Measurements from ENCODE around the gene PGA4. TPM values are rescaled to one million over a fixed set of nuclear protein-coding genes. Genes with fewer than 3 reads are reported as not detected.
"Not testable (repeated sequence)": the region's sequence is repeated elsewhere in the genome, so short reads cannot be mapped to it uniquely, and the experiment has no call there.

PGA4 gene
- total and polyA plus RNA-seq, 2 experiments from 2014 or later, result 0.81 TPM; not detected in 1

DNA sequence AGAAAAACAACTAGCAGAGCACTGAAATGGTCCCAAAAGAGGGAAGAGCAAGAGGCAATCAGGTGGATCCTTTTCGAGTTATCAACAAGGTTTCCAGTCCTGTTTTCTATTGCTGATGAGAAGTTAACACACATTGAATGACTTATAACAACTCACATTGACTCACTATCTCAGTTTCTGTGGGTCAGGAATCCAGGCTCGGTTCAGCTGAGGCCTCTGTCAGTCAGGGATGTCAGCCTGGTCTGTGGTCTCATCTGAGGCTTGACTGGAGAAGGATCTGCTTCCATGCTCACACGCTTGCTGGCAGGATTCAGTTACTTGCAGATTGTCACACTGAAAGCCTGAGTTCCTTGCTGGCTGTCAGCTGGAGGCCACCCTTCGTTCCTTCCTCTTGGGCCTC is 3.8 kb upstream of the PGA4 start:
- H3K27ac ChIP-seq (ENCODE audit: low read depth); H3K27me3 ChIP-seq (ENCODE audit: insufficient read depth); H3F3A ChIP-seq (replicated peaks; ENCODE audit: low read depth); H3K9me3 Mint-ChIP-seq; H3K4me1 ChIP-seq (ENCODE audit: insufficient read depth); ATAC-seq; H3K4me3 ChIP-seq; H3K27me3 Mint-ChIP-seq (ENCODE audit: insufficient read depth, low read depth, poor library complexity); H3K9me2 ChIP-seq (ENCODE audit: insufficient read depth); H3K4me3 Mint-ChIP-seq; DNase-seq (ENCODE audit: low spot score); H3K4me1 Mint-ChIP-seq; H4K20me1 ChIP-seq (replicated peaks; ENCODE audit: insufficient read depth); H3K36me3 Mint-ChIP-seq (ENCODE audit: low read depth); H3K79me2 ChIP-seq (replicated peaks; ENCODE audit: insufficient read depth); H2AFZ ChIP-seq; H3K36me3 ChIP-seq (ENCODE audit: insufficient read depth); H3K27ac Mint-ChIP-seq; H3K4me2 ChIP-seq: not testable (repeated sequence)

DNA sequence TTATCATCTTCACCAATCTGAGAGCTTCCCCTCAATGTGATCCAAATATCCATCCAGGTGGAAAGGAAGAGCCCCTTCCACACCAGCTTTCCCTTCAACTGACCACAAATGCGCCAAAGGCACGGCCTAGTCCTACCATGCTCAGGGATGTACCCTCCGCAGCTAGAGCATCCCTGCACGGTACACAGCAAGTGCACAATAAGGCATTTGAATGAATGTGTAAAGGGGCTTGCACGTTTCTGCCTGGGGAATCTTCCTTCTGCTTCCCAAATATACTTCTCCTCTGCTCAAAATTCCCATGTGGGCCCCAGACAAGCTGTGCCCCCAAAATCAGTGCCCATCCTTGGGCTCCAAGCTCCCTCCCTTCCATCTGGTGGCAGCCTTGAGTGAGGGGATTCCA is 3.1 kb upstream of the PGA4 start:
- ATAC-seq; H3K4me3 Mint-ChIP-seq; H3K9me2 ChIP-seq (ENCODE audit: insufficient read depth); H3K4me1 Mint-ChIP-seq; H3F3A ChIP-seq (replicated peaks; ENCODE audit: low read depth); H3K36me3 ChIP-seq (ENCODE audit: insufficient read depth); H3K9me3 Mint-ChIP-seq; H3K4me2 ChIP-seq; H3K4me1 ChIP-seq (ENCODE audit: insufficient read depth); H3K27me3 ChIP-seq (ENCODE audit: insufficient read depth); H3K36me3 Mint-ChIP-seq (ENCODE audit: low read depth); H4K20me1 ChIP-seq (replicated peaks; ENCODE audit: insufficient read depth); H2AFZ ChIP-seq; H3K27ac Mint-ChIP-seq; H3K27ac ChIP-seq (ENCODE audit: low read depth); H3K4me3 ChIP-seq; H3K27me3 Mint-ChIP-seq (ENCODE audit: insufficient read depth, low read depth, poor library complexity); H3K79me2 ChIP-seq (replicated peaks; ENCODE audit: insufficient read depth); DNase-seq (ENCODE audit: low spot score): not testable (repeated sequence)

DNA sequence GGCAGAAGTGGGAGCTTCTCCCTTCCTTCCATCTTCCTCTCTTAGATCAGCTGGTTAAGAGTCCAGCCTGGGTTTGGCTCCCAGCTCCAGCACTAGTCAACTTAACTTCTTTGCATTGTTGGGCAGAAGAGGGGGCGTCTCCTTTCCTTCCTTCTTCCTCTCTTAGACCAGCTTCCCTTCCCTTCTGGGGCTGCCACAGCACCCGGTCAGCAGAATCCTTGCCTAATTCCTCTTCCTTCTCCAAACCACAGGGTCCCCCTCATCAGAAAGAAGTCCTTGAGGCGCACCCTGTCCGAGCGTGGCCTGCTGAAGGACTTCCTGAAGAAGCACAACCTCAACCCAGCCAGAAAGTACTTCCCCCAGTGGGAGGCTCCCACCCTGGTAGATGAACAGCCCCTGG is 545 bp downstream of the PGA4 start:
- not testable (repeated sequence) for H3F3A ChIP-seq (replicated peaks; ENCODE audit: low read depth); H3K27ac Mint-ChIP-seq; H3K36me3 ChIP-seq (ENCODE audit: insufficient read depth); H3K9me2 ChIP-seq (ENCODE audit: insufficient read depth); H3K36me3 Mint-ChIP-seq (ENCODE audit: low read depth); ATAC-seq; DNase-seq (ENCODE audit: low spot score); H4K20me1 ChIP-seq (replicated peaks; ENCODE audit: insufficient read depth); H3K27me3 ChIP-seq (ENCODE audit: insufficient read depth); H3K27me3 Mint-ChIP-seq (ENCODE audit: insufficient read depth, low read depth, poor library complexity); H3K27ac ChIP-seq (ENCODE audit: low read depth); H3K4me2 ChIP-seq; H3K9me3 Mint-ChIP-seq; H3K4me1 ChIP-seq (ENCODE audit: insufficient read depth); H3K4me1 Mint-ChIP-seq; H3K4me3 ChIP-seq; H2AFZ ChIP-seq; H3K4me3 Mint-ChIP-seq; H3K79me2 ChIP-seq (replicated peaks; ENCODE audit: insufficient read depth)

DNA sequence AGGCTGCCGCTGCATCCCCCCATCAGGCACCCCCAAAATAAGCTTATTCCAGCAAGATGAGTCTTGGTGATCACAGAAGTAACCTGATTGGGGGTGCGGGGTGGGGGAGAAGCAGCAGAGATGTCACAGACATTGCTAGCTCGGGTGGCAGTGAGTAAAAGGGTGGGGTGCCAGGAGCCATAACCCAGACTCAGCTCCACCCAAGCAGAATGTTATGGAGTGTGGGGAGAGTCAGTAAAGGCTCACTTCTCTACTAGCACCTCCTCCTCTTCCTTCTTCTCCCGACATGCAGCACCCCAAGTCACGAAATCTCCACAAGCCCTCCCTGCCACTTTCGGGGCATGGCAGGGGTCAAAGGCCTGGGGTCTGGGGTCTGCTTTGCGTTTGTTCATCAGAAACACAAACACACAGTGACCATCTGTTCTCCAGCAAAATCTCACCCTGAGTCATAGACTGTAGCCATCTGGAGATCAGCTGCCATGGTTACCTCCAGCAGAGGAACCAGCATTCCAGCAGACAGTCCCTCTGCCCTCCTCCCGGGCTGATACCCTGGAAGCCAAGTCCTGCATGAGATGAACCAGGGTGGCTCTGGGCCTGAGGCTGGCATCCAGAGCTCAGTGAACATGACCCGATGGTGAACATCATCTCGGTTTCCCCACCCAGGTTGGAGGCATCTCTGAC is 4.5 kb downstream of the PGA4 start:
- H3K27me3 ChIP-seq (ENCODE audit: insufficient read depth); H3K79me2 ChIP-seq (replicated peaks; ENCODE audit: insufficient read depth); H4K20me1 ChIP-seq (replicated peaks; ENCODE audit: insufficient read depth); H3K9me2 ChIP-seq (ENCODE audit: insufficient read depth); DNase-seq (ENCODE audit: low spot score); H3K36me3 ChIP-seq (ENCODE audit: insufficient read depth); H3K4me3 ChIP-seq; H3K9me3 Mint-ChIP-seq; H3K27me3 Mint-ChIP-seq (ENCODE audit: insufficient read depth, low read depth, poor library complexity); H3K4me2 ChIP-seq; H3K4me1 Mint-ChIP-seq; H3K4me1 ChIP-seq (ENCODE audit: insufficient read depth); H3K36me3 Mint-ChIP-seq (ENCODE audit: low read depth); H3F3A ChIP-seq (replicated peaks; ENCODE audit: low read depth); H3K4me3 Mint-ChIP-seq; H2AFZ ChIP-seq; ATAC-seq; H3K27ac Mint-ChIP-seq; H3K27ac ChIP-seq (ENCODE audit: low read depth): not testable (repeated sequence)

DNA sequence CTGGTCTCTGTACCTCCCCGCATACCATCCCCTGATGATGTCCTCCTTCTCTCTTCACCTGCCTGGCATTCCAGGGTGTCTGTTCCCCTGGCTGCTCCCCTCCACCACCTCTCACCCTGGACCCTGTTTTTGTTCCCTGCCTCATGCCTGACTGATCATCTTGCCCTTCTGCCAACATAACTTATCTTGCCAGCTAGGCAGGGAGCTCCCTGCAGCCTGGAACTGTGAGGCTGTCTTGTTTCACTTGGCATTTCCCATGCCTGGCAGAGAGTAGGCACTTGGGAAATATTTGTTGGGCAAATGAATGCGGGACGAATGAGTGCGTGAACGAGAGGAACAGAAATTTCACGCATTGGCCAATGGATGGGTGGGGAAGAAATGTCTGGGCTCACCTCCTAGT is 7.3 kb downstream of the PGA4 start:
- H3K4me3 ChIP-seq; H3K27me3 Mint-ChIP-seq (ENCODE audit: insufficient read depth, low read depth, poor library complexity); H3K79me2 ChIP-seq (replicated peaks; ENCODE audit: insufficient read depth): not testable (repeated sequence)

DNA sequence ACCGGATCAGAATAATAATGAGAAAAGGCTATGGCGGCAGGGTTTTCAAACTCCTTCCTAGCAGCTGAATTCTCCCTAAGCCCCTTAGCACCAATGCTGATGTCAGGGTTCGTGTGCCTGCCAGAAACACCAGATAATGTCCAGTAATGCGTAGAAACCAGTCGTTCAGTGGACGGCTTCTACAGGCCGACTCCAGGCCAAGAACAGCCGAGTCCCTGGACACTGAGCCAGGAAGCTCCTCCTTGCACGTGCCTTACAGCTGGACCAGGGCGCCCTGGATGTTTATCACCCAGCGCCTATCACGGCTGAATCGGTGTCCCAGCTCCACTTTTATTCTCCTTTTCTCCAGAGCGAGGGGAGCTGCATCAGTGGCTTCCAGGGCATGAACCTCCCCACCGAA is 8.9 kb downstream of the PGA4 start:
- H3K27ac ChIP-seq (ENCODE audit: low read depth); H3K36me3 ChIP-seq (ENCODE audit: insufficient read depth); H3F3A ChIP-seq (replicated peaks; ENCODE audit: low read depth); H3K27me3 ChIP-seq (ENCODE audit: insufficient read depth); H3K4me1 ChIP-seq (ENCODE audit: insufficient read depth); H3K27ac Mint-ChIP-seq; H4K20me1 ChIP-seq (replicated peaks; ENCODE audit: insufficient read depth); DNase-seq (ENCODE audit: low spot score); H3K4me1 Mint-ChIP-seq; H3K4me3 ChIP-seq; H3K79me2 ChIP-seq (replicated peaks; ENCODE audit: insufficient read depth); H2AFZ ChIP-seq; H3K9me3 Mint-ChIP-seq; H3K36me3 Mint-ChIP-seq (ENCODE audit: low read depth); ATAC-seq; H3K27me3 Mint-ChIP-seq (ENCODE audit: insufficient read depth, low read depth, poor library complexity); H3K9me2 ChIP-seq (ENCODE audit: insufficient read depth); H3K4me2 ChIP-seq; H3K4me3 Mint-ChIP-seq: not testable (repeated sequence)

More for the DNA sequence above, 7.3 kb downstream of the PGA4 start:
- not testable (repeated sequence) for H3K4me3 Mint-ChIP-seq; DNase-seq (ENCODE audit: low spot score); H2AFZ ChIP-seq; H3K27ac Mint-ChIP-seq; H3K36me3 Mint-ChIP-seq (ENCODE audit: low read depth); H3K4me1 Mint-ChIP-seq; H4K20me1 ChIP-seq (replicated peaks; ENCODE audit: insufficient read depth); H3K9me3 Mint-ChIP-seq; H3F3A ChIP-seq (replicated peaks; ENCODE audit: low read depth); H3K27me3 ChIP-seq (ENCODE audit: insufficient read depth); H3K9me2 ChIP-seq (ENCODE audit: insufficient read depth); H3K36me3 ChIP-seq (ENCODE audit: insufficient read depth); H3K27ac ChIP-seq (ENCODE audit: low read depth); ATAC-seq; H3K4me2 ChIP-seq; H3K4me1 ChIP-seq (ENCODE audit: insufficient read depth)

DNA sequence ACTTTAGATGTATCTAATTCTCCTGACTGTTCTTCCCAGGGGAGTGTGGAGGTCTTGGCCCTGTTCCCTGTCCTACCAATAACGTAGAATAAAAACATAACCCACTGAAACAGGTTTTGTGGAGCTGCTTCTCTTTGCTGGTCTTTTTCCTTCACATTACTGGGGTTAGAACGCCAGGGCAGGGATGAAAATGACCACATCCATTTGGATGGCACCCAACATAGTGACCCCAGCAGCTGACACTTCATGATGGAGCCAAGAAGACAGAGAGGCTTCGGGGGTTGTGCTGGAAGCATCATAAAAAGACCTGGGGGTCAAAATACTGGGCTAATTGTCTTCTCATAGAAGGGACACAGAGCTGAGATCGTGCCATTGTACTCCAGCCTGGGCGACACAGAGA is 9.4 kb downstream of the PGA4 start:
- not testable (repeated sequence) for H4K20me1 ChIP-seq (replicated peaks; ENCODE audit: insufficient read depth); H3K4me2 ChIP-seq; H3K27me3 Mint-ChIP-seq (ENCODE audit: insufficient read depth, low read depth, poor library complexity); H3F3A ChIP-seq (replicated peaks; ENCODE audit: low read depth); H3K9me2 ChIP-seq (ENCODE audit: insufficient read depth); H3K36me3 Mint-ChIP-seq (ENCODE audit: low read depth); H3K27ac Mint-ChIP-seq; H3K9me3 Mint-ChIP-seq; H3K79me2 ChIP-seq (replicated peaks; ENCODE audit: insufficient read depth); H3K27me3 ChIP-seq (ENCODE audit: insufficient read depth); H3K4me1 Mint-ChIP-seq; H3K4me3 ChIP-seq; DNase-seq (ENCODE audit: low spot score); H3K36me3 ChIP-seq (ENCODE audit: insufficient read depth); H3K4me3 Mint-ChIP-seq; ATAC-seq; H3K4me1 ChIP-seq (ENCODE audit: insufficient read depth); H2AFZ ChIP-seq; H3K27ac ChIP-seq (ENCODE audit: low read depth)

Data from GM23338 (cell line).